ENCODE data around the gene POLDIP3.
"Not testable (repeated sequence)": the region's sequence is repeated elsewhere in the genome, so short reads cannot be mapped to it uniquely, and the experiment has no call there.

POLDIP3 gene

GRCh38 chr22:42565956-42566355 lies 48.7 kb downstream of the POLDIP3 start:
- no peak for DNase-seq (ENCODE audit: low spot score)
- no peak for TF ChIP-seq CTCF (IDR thresholded peaks at IDR 0.05)
- Histone ChIP-seq H3K27ac (no peak overlapping the region), H3K4me3 (no peak overlapping the region)

GRCh38 chr22:42564699-42565098 lies 50.0 kb downstream of the POLDIP3 start:
- DNase-seq (ENCODE audit: low spot score), result no peak
- no peak for TF ChIP-seq CTCF (IDR thresholded peaks at IDR 0.05)
- H3K4me3 ChIP-seq, result no peak overlapping the region
- no peak overlapping the region for H3K27ac ChIP-seq

- not testable (repeated sequence) for DNase-seq (ENCODE audit: low spot score); H3K4me3 ChIP-seq; H3K27ac ChIP-seq
These were observed 50.7 kb downstream of the POLDIP3 start for GRCh38 chr22:42563943-42564342.

- no peak overlapping the region for H3K27ac ChIP-seq
- no peak overlapping the region for H3K4me3 ChIP-seq
- no peak for TF ChIP-seq CTCF (IDR thresholded peaks at IDR 0.05)
- no peak for DNase-seq (ENCODE audit: low spot score)
These were observed 52.0 kb downstream of the POLDIP3 start for GRCh38 chr22:42562684-42563083.

- Histone ChIP-seq H3K4me3 (no peak overlapping the region), H3K27ac (no peak overlapping the region)
- TF ChIP-seq CTCF (IDR thresholded peaks at IDR 0.05), result no peak
- DNase-seq (ENCODE audit: low spot score), result no peak
These were observed 52.4 kb downstream of the POLDIP3 start for GRCh38 chr22:42562279-42562678.

GRCh38 chr22:42561856-42562255 lies 52.8 kb downstream of the POLDIP3 start:
- TF ChIP-seq CTCF (IDR thresholded peaks at IDR 0.05), result no peak
- DNase-seq (ENCODE audit: low spot score), result no peak
- no peak overlapping the region for H3K27ac ChIP-seq

GRCh38 chr22:42560781-42561180 lies 53.9 kb downstream of the POLDIP3 start:
- DNase-seq (ENCODE audit: low spot score), result no peak
- H3K4me3 ChIP-seq, result no peak overlapping the region
- H3K27ac ChIP-seq, result no peak overlapping the region
- TF ChIP-seq CTCF (IDR thresholded peaks at IDR 0.05), result no peak

More at GRCh38 chr22:42561856-42562255, 52.8 kb downstream of the POLDIP3 start:
- H3K4me3 ChIP-seq, result no peak overlapping the region

- DNase-seq (ENCODE audit: low spot score), result no peak
- TF ChIP-seq CTCF (IDR thresholded peaks at IDR 0.05), result no peak
- H3K27ac ChIP-seq, result no peak overlapping the region
These were observed 54.3 kb downstream of the POLDIP3 start for GRCh38 chr22:42560381-42560780.

More at GRCh38 chr22:42560381-42560780, 54.3 kb downstream of the POLDIP3 start:
- H3K4me3 ChIP-seq, result no peak overlapping the region

Measured in coronary artery (tissue), 2 donors.